IMR-90 (cell line): ENCODE results near the gene DGKG. TPM values are rescaled to one million over a fixed set of nuclear protein-coding genes. Genes with fewer than 3 reads are reported as not detected.

Source experiments
- ATAC-seq: fragments of 200-7000 bp; cut with Tn5 transposase; 2 replicates; pipeline ENCODE4 v1.9.1; 2020; ENCODE audit warnings: low read depth, mild to moderate bottlenecking, moderate library complexity
- BruUV-seq: library from RNA; stranded (reverse); fragments of 400-500 nt; replicated peaks from 2 replicates; lab custom pipeline; 2021; lab: Mats Ljungman, UMichigan
- CTCF ChIA-PET: fragments of 300-600 bp; formaldehyde crosslinking; extraction: SDS; loops from one replicate; lab custom pipeline; 2021; ENCODE audit warnings: antibody characterized with exemption; lab: Yijun Ruan, JAX
- POLR2A ChIA-PET: fragments of 300-600 bp; sonication (Branson Sonifier 250); formaldehyde crosslinking; loops from one replicate; lab custom pipeline; 2022; ENCODE audit warnings: antibody characterized with exemption; ENCODE audit not compliant: unreplicated experiment; lab: Charles Lee
- DNase-seq: peaks from one replicate; pipeline ENCODE4 v3.0.0; 2013
- H2AFZ ChIP-seq: replicated peaks from 2 replicates; pipeline ENCODE3; 2013; ENCODE audit warnings: low read length, mild to moderate bottlenecking; ENCODE audit not compliant: poor library complexity
- H2AK5ac ChIP-seq: 2 replicates; pipeline ENCODE4 v1.6.1; 2013; ENCODE audit warnings: low read depth, low read length, inconsistent platforms
- H2AK9ac ChIP-seq: replicated peaks from 2 replicates; pipeline ENCODE3; 2013; ENCODE audit warnings: mild to moderate bottlenecking, low read depth, low read length, moderate library complexity; ENCODE audit not compliant: poor library complexity
- H2BK120ac ChIP-seq: 2 replicates; pipeline ENCODE4 v1.6.1; 2013; ENCODE audit warnings: low read depth, low read length, inconsistent platforms
- H2BK15ac ChIP-seq: 3 replicates; pipeline ENCODE4 v1.6.1; 2013; ENCODE audit warnings: low read depth, low read length, inconsistent platforms
- H2BK20ac ChIP-seq: 2 replicates; pipeline ENCODE4 v1.6.1; 2013; ENCODE audit warnings: low read depth, mild to moderate bottlenecking, inconsistent platforms, low read length, moderate library complexity
- H2BK5ac ChIP-seq: 2 replicates; pipeline ENCODE4 v1.6.1; 2013; ENCODE audit warnings: mild to moderate bottlenecking, low read depth, low read length, inconsistent platforms; ENCODE audit not compliant: poor library complexity, severe bottlenecking
- H3K14ac ChIP-seq: replicated peaks from 2 replicates; pipeline ENCODE4 v1.6.1; 2013; ENCODE audit warnings: low read depth, low read length, inconsistent platforms
- H3K18ac ChIP-seq: 2 replicates; pipeline ENCODE4 v1.6.1; 2013; ENCODE audit warnings: low read depth, low read length, control low read depth
- H3K23ac ChIP-seq: 2 replicates; pipeline ENCODE4 v1.6.1; 2013; ENCODE audit warnings: low read depth, low read length, inconsistent platforms
- H3K27ac ChIP-seq: 2 replicates; pipeline ENCODE4 v1.5.1; 2013; ENCODE audit warnings: mild to moderate bottlenecking, control low read depth, low read length; ENCODE audit not compliant: insufficient read depth
- H3K27me3 ChIP-seq: 2 replicates; pipeline ENCODE4 v1.6.1; 2013; ENCODE audit warnings: low read length; ENCODE audit not compliant: control insufficient read depth, insufficient read depth
- H3K36me3 ChIP-seq: 2 replicates; pipeline ENCODE4 v1.6.1; 2013; ENCODE audit warnings: low read length, mixed read lengths; ENCODE audit not compliant: control insufficient read depth, insufficient read depth
- H3K4ac ChIP-seq: 2 replicates; pipeline ENCODE4 v1.6.1; 2013; ENCODE audit warnings: low read depth, low read length, inconsistent platforms
- H3K4me1 ChIP-seq: 2 replicates; pipeline ENCODE4 v1.6.1; 2013; ENCODE audit warnings: low read length, mixed read lengths; ENCODE audit not compliant: control insufficient read depth, insufficient read depth
- H3K4me2 ChIP-seq: 2 replicates; pipeline ENCODE4 v1.6.1; 2013; ENCODE audit warnings: low read depth, mild to moderate bottlenecking, control low read depth, low read length, moderate library complexity
- H3K4me3 ChIP-seq: 2 replicates; pipeline ENCODE4 v1.5.1; 2013; ENCODE audit warnings: low read depth, mild to moderate bottlenecking, control low read depth, low read length, moderate library complexity; ENCODE audit not compliant: insufficient read depth
- H3K56ac ChIP-seq: 2 replicates; pipeline ENCODE4 v1.6.1; 2013; ENCODE audit warnings: low read length, inconsistent platforms; ENCODE audit not compliant: insufficient read depth; ENCODE audit errors: extremely low read depth
- H3K79me1 ChIP-seq, 2 experiments: 2 replicates each; pipeline ENCODE4 v1.6.1; 2013; ENCODE audit warnings: low read length in 2 of 2, inconsistent platforms in 1 of 2, low read depth in 1 of 2
- H3K9ac ChIP-seq: 2 replicates; pipeline ENCODE4 v1.6.1; 2013; ENCODE audit warnings: low read depth, low read length, control low read depth
- H3K9me1 ChIP-seq: 2 replicates; pipeline ENCODE4 v1.6.1; 2013; ENCODE audit warnings: low read length, inconsistent platforms; ENCODE audit not compliant: insufficient read depth
- H3K9me3 ChIP-seq: 2 replicates; pipeline ENCODE4 v1.6.1; 2013; ENCODE audit warnings: low read length; ENCODE audit not compliant: control insufficient read depth, insufficient read depth
- H4K20me1 ChIP-seq: 2 replicates; pipeline ENCODE4 v1.6.1; 2013; ENCODE audit warnings: low read length, inconsistent platforms; ENCODE audit not compliant: insufficient read depth
- H4K5ac ChIP-seq: 2 replicates; pipeline ENCODE4 v1.6.1; 2013; ENCODE audit warnings: mild to moderate bottlenecking, low read depth, low read length, control low read depth
- H4K8ac ChIP-seq, 2 experiments: 2 replicates each; pipeline ENCODE4 v1.6.1; 2013; ENCODE audit warnings: low read depth in 2 of 2, low read length in 2 of 2, control low read depth in 1 of 2, inconsistent platforms in 1 of 2
- H4K91ac ChIP-seq: 2 replicates; pipeline ENCODE4 v1.6.1; 2013; ENCODE audit warnings: low read depth, low read length, inconsistent platforms; ENCODE audit not compliant: insufficient read depth
- BHLHE40 ChIP-seq: fragments of 150-350 bp; IDR thresholded peaks from 2 replicates; pipeline ENCODE4 v1.6.1; 2016; ENCODE audit warnings: mild to moderate bottlenecking, low read depth, low read length
- FOS ChIP-seq: fragments of 150-350 bp; IDR thresholded peaks from 2 replicates; pipeline ENCODE4 v1.6.1; 2016; ENCODE audit warnings: low read depth, low read length
- MAFK ChIP-seq: IDR thresholded peaks from 2 replicates; pipeline ENCODE4 v1.6.1; 2012; ENCODE audit warnings: low read depth, low read length, improper control_type of control experiment
- MAZ ChIP-seq: IDR thresholded peaks from 2 replicates; pipeline ENCODE4 v1.6.1; 2012; ENCODE audit warnings: low read depth, mild to moderate bottlenecking, low read length, improper control_type of control experiment, moderate library complexity, borderline replicate concordance
- MXI1 ChIP-seq: IDR thresholded peaks from 2 replicates; pipeline ENCODE4 v1.6.1; 2012; ENCODE audit warnings: low read depth, mild to moderate bottlenecking, low read length, moderate library complexity, borderline replicate concordance
- POLR2A ChIP-seq: IDR thresholded peaks from 2 replicates; pipeline ENCODE4 v1.6.1; 2012; ENCODE audit warnings: mild to moderate bottlenecking, low read depth, low read length
- RCOR1 ChIP-seq: IDR thresholded peaks from 2 replicates; pipeline ENCODE4 v1.6.1; 2012; ENCODE audit warnings: mild to moderate bottlenecking, low read length, improper control_type of control experiment; ENCODE audit not compliant: insufficient replicate concordance
- RFX5 ChIP-seq: IDR thresholded peaks from 2 replicates; pipeline ENCODE4 v1.8.0; 2012; ENCODE audit warnings: low read depth, mild to moderate bottlenecking, low read length, moderate library complexity
- SMC3 ChIP-seq: fragments of 150-350 bp; IDR thresholded peaks from 2 replicates; pipeline ENCODE4 v1.6.1; 2016; ENCODE audit warnings: low read depth, mild to moderate bottlenecking, antibody characterized with exemption, low read length, moderate library complexity
- WGBS, 2 experiments: methylation state at CpG; one replicate each; pipeline versions ENCODE4 v1.1.5 to v1.1.7; 2013; ENCODE audit warnings: missing lambda C conversion rate in 2 of 2; ENCODE audit not compliant: insufficient read length in 1 of 2; ENCODE audit errors: extremely low coverage in 2 of 2; 5-methylcytosine and 5-hydroxymethylcytosine counted together
- dilution Hi-C: fragments of 300-500 bp; cut with HindIII; formaldehyde crosslinking; loops from one replicate; pipeline ENCODE4 v1.14.3; 2018; ENCODE audit warnings: low sequenced_read_pairs; ENCODE audit not compliant: unreplicated experiment
- in situ Hi-C: fragments of 300-500 bp; cut with MboI; formaldehyde crosslinking; loops from 3 replicates; pipeline ENCODE4 v1.14.3; 2019; ENCODE audit warnings: low sequenced_read_pairs, inconsistent platforms, mixed read lengths
- intact Hi-C: fragments of 100-400 bp; cut with micrococcal nuclease; formaldehyde crosslinking; loops from 2 replicates; pipeline ENCODE4 v1.10.0; 2022
- polyA plus RNA-seq, 3 experiments: library from polyadenylated mRNA; depleted of rRNA; stranded (reverse); fragments of >200 nt; gene quantifications; 2 replicates each; pipeline ENCODE4 v1.2.3, GENCODE V29; 2012; ENCODE audit warnings: low replicate concordance in 1 of 3
- total RNA-seq: library from RNA; depleted of rRNA; stranded (reverse); fragments of >200 nt; gene quantifications from 2 replicates; pipeline ENCODE4 v1.2.3, GENCODE V29; 2012
- TF ChIP-seq, protein P1 (sequence below): fragments of 150-350 bp; IDR thresholded peaks from 2 replicates; pipeline ENCODE4 v1.6.1; 2017; ENCODE audit warnings: mild to moderate bottlenecking, antibody characterized with exemption, low read length, low read depth
- TF ChIP-seq, protein P2 (sequence below): conservative IDR thresholded peaks from 2 replicates; pipeline ENCODE4 v1.5.1; 2012; ENCODE audit warnings: mild to moderate bottlenecking, low read depth, low read length, improper control_type of control experiment

DGKG gene
- total and polyA plus RNA-seq, 2 of the 4 experiments (the other 2 are of a cell fraction): 1.2 to 4.1 TPM

DNA sequence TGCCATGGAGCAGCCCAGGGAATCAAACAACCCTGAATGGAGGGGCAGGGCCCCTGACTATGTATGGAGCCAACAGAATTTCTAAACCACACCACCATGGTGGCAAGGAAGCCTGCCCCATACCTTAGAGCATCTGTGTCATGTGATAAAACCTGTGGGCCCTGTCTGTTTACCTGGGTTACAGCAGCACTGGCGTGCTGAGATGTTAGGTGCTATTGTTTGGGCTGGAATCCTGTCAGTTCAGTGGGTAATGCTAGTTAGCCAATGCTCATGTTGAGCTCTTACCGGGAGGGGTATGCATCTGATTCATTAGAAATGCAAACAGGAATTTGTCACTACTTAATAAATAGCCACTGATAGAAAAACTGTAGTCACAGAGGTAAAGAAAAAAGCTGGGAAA, 189.7 kb downstream of the DGKG start:
- CTCF ChIA-PET: no interaction called here
- Histone ChIP-seq H3K4me3 (no peak overlapping the region), H2AK5ac (no peak overlapping the region), H3K4me2 (no peak overlapping the region), H3K18ac (no peak overlapping the region), H3K79me1 (no peaks in the 10 kb centered on the region), H3K4ac (no peak overlapping the region), H3K9me1 (no peaks in the 10 kb centered on the region), H3K56ac (no peak overlapping the region), H3K36me3 (no peaks in the 10 kb centered on the region), H2BK120ac (no peak overlapping the region), H2AK9ac (no peak overlapping the region), H2AFZ (no peak overlapping the region), H2BK5ac (no peak overlapping the region), H3K27ac (no peak overlapping the region), H4K8ac (no peak overlapping the region), H3K4me1 (no peaks in the 10 kb centered on the region), H4K5ac (no peak overlapping the region), H2BK20ac (no peak overlapping the region), H3K9ac (no peak overlapping the region), H4K20me1 (no peaks in the 10 kb centered on the region), H3K14ac (no peak overlapping the region), H3K23ac (no peak overlapping the region), H3K9me3 (no peaks in the 10 kb centered on the region), H2BK15ac (no peak overlapping the region), H3K27me3 (peaks cover 35% of the 10 kb centered on the region), H4K91ac (no peak overlapping the region)
- no CpG with 5 or more reads among the region's 2 CpGs for WGBS, 2 experiments
- TF ChIP-seq FOS (no peak), RCOR1 (no peak), POLR2A (no peak), MXI1 (no peak), RFX5 (no peak), MAZ (no peak), MAFK (no peak), SMC3 (no peak), BHLHE40 (no peak)
- TF ChIP-seq, protein P1, sequence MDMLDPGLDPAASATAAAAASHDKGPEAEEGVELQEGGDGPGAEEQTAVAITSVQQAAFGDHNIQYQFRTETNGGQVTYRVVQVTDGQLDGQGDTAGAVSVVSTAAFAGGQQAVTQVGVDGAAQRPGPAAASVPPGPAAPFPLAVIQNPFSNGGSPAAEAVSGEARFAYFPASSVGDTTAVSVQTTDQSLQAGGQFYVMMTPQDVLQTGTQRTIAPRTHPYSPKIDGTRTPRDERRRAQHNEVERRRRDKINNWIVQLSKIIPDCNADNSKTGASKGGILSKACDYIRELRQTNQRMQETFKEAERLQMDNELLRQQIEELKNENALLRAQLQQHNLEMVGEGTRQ: no peak
- TF ChIP-seq, protein P2, sequence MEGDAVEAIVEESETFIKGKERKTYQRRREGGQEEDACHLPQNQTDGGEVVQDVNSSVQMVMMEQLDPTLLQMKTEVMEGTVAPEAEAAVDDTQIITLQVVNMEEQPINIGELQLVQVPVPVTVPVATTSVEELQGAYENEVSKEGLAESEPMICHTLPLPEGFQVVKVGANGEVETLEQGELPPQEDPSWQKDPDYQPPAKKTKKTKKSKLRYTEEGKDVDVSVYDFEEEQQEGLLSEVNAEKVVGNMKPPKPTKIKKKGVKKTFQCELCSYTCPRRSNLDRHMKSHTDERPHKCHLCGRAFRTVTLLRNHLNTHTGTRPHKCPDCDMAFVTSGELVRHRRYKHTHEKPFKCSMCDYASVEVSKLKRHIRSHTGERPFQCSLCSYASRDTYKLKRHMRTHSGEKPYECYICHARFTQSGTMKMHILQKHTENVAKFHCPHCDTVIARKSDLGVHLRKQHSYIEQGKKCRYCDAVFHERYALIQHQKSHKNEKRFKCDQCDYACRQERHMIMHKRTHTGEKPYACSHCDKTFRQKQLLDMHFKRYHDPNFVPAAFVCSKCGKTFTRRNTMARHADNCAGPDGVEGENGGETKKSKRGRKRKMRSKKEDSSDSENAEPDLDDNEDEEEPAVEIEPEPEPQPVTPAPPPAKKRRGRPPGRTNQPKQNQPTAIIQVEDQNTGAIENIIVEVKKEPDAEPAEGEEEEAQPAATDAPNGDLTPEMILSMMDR: no peak
- no TSS peak for BruUV-seq
- ATAC-seq (no peak), DNase-seq (no peak)
- POLR2A ChIA-PET: no interaction called here
- intact Hi-C loops: no loop called here
- in situ Hi-C loops: no loop called here
- dilution Hi-C loops: no loop called here
